H9 (cell line): Measurements from ENCODE around the gene KCNQ2. TPM values are rescaled to one million over a fixed set of nuclear protein-coding genes. Genes with fewer than 3 reads are reported as not detected.

Experiments used
- DNase-seq: peaks from one replicate; pipeline ENCODE4 v3.0.0-alpha.2; 2017
- H2AFZ ChIP-seq: one replicate; pipeline ENCODE4 v1.6.1; 2013; ENCODE audit warnings: mild to moderate bottlenecking, low read length, control low read depth, moderate library complexity
- H2AK5ac ChIP-seq: 2 replicates; pipeline ENCODE4 v1.6.1; 2013; ENCODE audit warnings: low read length, control low read depth, mixed read lengths; ENCODE audit not compliant: insufficient read length
- H2BK120ac ChIP-seq: one replicate; pipeline ENCODE4 v1.6.1; 2013; ENCODE audit warnings: low read depth, mild to moderate bottlenecking, low read length, control low read depth, inconsistent platforms; ENCODE audit not compliant: poor library complexity, severe bottlenecking
- H2BK12ac ChIP-seq: 2 replicates; pipeline ENCODE4 v1.6.1; 2013; ENCODE audit warnings: low read length, control low read depth, mixed read lengths, low read depth; ENCODE audit not compliant: insufficient read length
- H2BK15ac ChIP-seq: 2 replicates; pipeline ENCODE4 v1.6.1; 2013; ENCODE audit warnings: low read depth, low read length, control low read depth
- H2BK20ac ChIP-seq: one replicate; pipeline ENCODE4 v1.6.1; 2013; ENCODE audit warnings: low read depth, mild to moderate bottlenecking, low read length, control low read depth, inconsistent platforms; ENCODE audit not compliant: poor library complexity, severe bottlenecking
- H2BK5ac ChIP-seq: 2 replicates; pipeline ENCODE4 v1.6.1; 2013; ENCODE audit warnings: low read length, control low read depth, mixed read lengths; ENCODE audit not compliant: insufficient read length
- H3K14ac ChIP-seq: 2 replicates; pipeline ENCODE4 v1.6.1; 2013; ENCODE audit warnings: low read length, control low read depth; ENCODE audit not compliant: insufficient read depth
- H3K18ac ChIP-seq: 2 replicates; pipeline ENCODE4 v1.6.1; 2013; ENCODE audit warnings: low read depth, mild to moderate bottlenecking, mixed read lengths, low read length, control low read depth; ENCODE audit not compliant: insufficient read length
- H3K23ac ChIP-seq: 2 replicates; pipeline ENCODE4 v1.6.1; 2013; ENCODE audit warnings: low read length, control low read depth, mixed read lengths, low read depth; ENCODE audit not compliant: insufficient read length
- H3K23me2 ChIP-seq: 2 replicates; pipeline ENCODE4 v1.6.1; 2013; ENCODE audit warnings: low read depth, mild to moderate bottlenecking, mixed read lengths, low read length, control low read depth; ENCODE audit not compliant: insufficient read length, poor library complexity, severe bottlenecking
- H3K27ac ChIP-seq: 2 replicates; pipeline ENCODE4 v1.5.1; 2013; ENCODE audit warnings: low read length, control low read depth, mixed read lengths, low read depth; ENCODE audit not compliant: insufficient read length
- H3K27me3 ChIP-seq: 2 replicates; pipeline ENCODE4 v1.6.1; 2013; ENCODE audit warnings: low read length, control low read depth, inconsistent platforms; ENCODE audit not compliant: insufficient read depth
- H3K4ac ChIP-seq: 2 replicates; pipeline ENCODE4 v1.6.1; 2013; ENCODE audit warnings: low read depth, mild to moderate bottlenecking, control low read depth, inconsistent platforms, low read length, moderate library complexity
- H3K4me1 ChIP-seq: 2 replicates; pipeline ENCODE4 v1.6.1; 2013; ENCODE audit warnings: low read length, control low read depth, inconsistent platforms; ENCODE audit not compliant: insufficient read depth
- H3K4me2 ChIP-seq: 2 replicates; pipeline ENCODE4 v1.6.1; 2013; ENCODE audit warnings: low read length, control low read depth, mixed read lengths; ENCODE audit not compliant: insufficient read length, insufficient read depth
- H3K56ac ChIP-seq: 2 replicates; pipeline ENCODE4 v1.6.1; 2013; ENCODE audit warnings: low read depth, mild to moderate bottlenecking, mixed read lengths, low read length, control low read depth; ENCODE audit not compliant: insufficient read length
- H3K79me1 ChIP-seq: 2 replicates; pipeline ENCODE4 v1.6.1; 2013; ENCODE audit warnings: low read depth, mild to moderate bottlenecking, moderate library complexity, low read length, control low read depth, inconsistent platforms; ENCODE audit not compliant: insufficient read depth, poor library complexity, severe bottlenecking
- H3K79me2 ChIP-seq: 2 replicates; pipeline ENCODE4 v1.6.1; 2013; ENCODE audit warnings: low read length, control low read depth, inconsistent platforms; ENCODE audit not compliant: insufficient read depth
- H3K9ac ChIP-seq: 2 replicates; pipeline ENCODE4 v1.6.1; 2013; ENCODE audit warnings: low read length, control low read depth, mixed read lengths; ENCODE audit not compliant: insufficient read length; ENCODE audit errors: extremely low read depth
- H3K9me3 ChIP-seq: one replicate; pipeline ENCODE4 v1.6.1; 2013; ENCODE audit warnings: low read depth, low read length, inconsistent platforms; ENCODE audit not compliant: control insufficient read depth
- H3T11ph ChIP-seq: one replicate; pipeline ENCODE4 v1.6.1; 2013; ENCODE audit warnings: mild to moderate bottlenecking, low read length, control low read depth, inconsistent platforms
- H4K20me1 ChIP-seq: one replicate; pipeline ENCODE4 v1.6.1; 2013; ENCODE audit not compliant: control insufficient read depth, insufficient read length, insufficient read depth
- H4K5ac ChIP-seq: 2 replicates; pipeline ENCODE4 v1.6.1; 2013; ENCODE audit warnings: low read depth, mild to moderate bottlenecking, mixed read lengths, low read length, control low read depth; ENCODE audit not compliant: insufficient read length
- H4K8ac ChIP-seq: replicated peaks from 2 replicates; pipeline ENCODE4 v1.6.1; 2013; ENCODE audit warnings: low read length, control low read depth, mixed read lengths, low read depth; ENCODE audit not compliant: insufficient read length
- H4K91ac ChIP-seq: 2 replicates; pipeline ENCODE4 v1.6.1; 2013; ENCODE audit warnings: low read depth, mild to moderate bottlenecking, moderate library complexity, mixed read lengths, low read length, control low read depth; ENCODE audit not compliant: insufficient read length
- H3K27ac Mint-ChIP-seq, 3 experiments: 2 replicates in 2 of 3; 3 replicates in 1 of 3; pipeline ENCODE4 v1.8.0; 2020 to 2021; ENCODE audit warnings: mixed read lengths in 3 of 3, mild to moderate bottlenecking in 1 of 3, moderate library complexity in 1 of 3
- H3K27me3 Mint-ChIP-seq: 2 replicates; pipeline ENCODE4 v1.8.0; 2021; ENCODE audit warnings: low read depth, mild to moderate bottlenecking, moderate library complexity, mixed read lengths
- H3K36me3 Mint-ChIP-seq, 3 experiments: 2 replicates in 2 of 3; 3 replicates in 1 of 3; pipeline ENCODE4 v1.8.0; 2020 to 2021; ENCODE audit warnings: low read depth in 3 of 3, mixed read lengths in 3 of 3; ENCODE audit not compliant: insufficient read depth in 1 of 3
- H3K4me1 Mint-ChIP-seq, 2 experiments: 2 replicates each; pipeline ENCODE4 v1.8.0; 2020; ENCODE audit warnings: mixed read lengths in 2 of 2
- H3K4me3 Mint-ChIP-seq, 2 experiments: 2 replicates in 1 of 2; 3 replicates in 1 of 2; pipeline ENCODE4 v1.8.0; 2020 to 2021; ENCODE audit warnings: mild to moderate bottlenecking in 2 of 2, mixed read lengths in 2 of 2, moderate library complexity in 1 of 2
- H3K9me3 Mint-ChIP-seq, 2 experiments: 2 replicates in 1 of 2; 3 replicates in 1 of 2; pipeline ENCODE4 v1.8.0; 2020; ENCODE audit warnings: mild to moderate bottlenecking in 2 of 2, mixed read lengths in 2 of 2, moderate library complexity in 1 of 2
- WGBS: extraction: QIAGEN DNeasy Blood & Tissue Kit; methylation state at CpG from one replicate; pipeline ENCODE4 v1.1.7; 2013; ENCODE audit warnings: missing lambda C conversion rate, low lambda C conversion rate, mixed read lengths; ENCODE audit not compliant: insufficient read length; ENCODE audit errors: extremely low coverage; 5-methylcytosine and 5-hydroxymethylcytosine counted together
- total RNA-seq: library from RNA; stranded (reverse); gene quantifications from 2 replicates; pipeline ENCODE4 v1.2.1, GENCODE V29; 2021
- TF ChIP-seq, protein P1 (sequence below): fragments of 200-600 bp; sonication (generic); conservative IDR thresholded peaks from 3 replicates; pipeline ENCODE4 v1.8.0; 2021; ENCODE audit warnings: antibody characterized with exemption, mild to moderate bottlenecking

The KCNQ2 gene
- total RNA-seq, 1 experiment from 2014 or later: 69.2 TPM

DNA sequence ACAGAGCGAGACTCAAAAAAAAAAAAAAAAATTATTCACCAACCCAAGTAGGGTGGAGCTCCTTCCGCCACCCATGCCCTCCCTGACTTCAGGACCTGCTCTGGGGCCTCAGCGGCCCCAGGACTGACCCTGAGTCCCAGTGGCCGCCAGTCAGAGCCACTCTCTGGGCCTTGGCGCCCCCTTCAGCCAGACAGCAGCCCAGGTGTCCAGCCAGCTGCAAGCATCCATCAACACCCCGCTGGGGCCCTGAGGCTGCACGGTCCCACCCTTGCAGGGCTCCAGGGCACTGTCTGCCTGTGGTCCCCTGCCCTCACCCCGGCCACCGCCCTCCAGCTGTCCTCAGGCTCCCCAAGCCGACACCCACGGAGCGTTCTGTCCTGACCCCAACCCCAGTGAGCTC lies 11.4 kb upstream of the KCNQ2 start:
- H3K4me3 Mint-ChIP-seq: no peak overlapping the region
- Histone ChIP-seq H2AFZ (no peak overlapping the region), H3K79me1 (no peaks in the 10 kb centered on the region), H3K9me3 (no peaks in the 10 kb centered on the region), H4K8ac (no peak overlapping the region), H3K27ac (no peak overlapping the region), H2AK5ac (no peak overlapping the region), H3K14ac (no peak overlapping the region), H3K18ac (no peak overlapping the region), H3K23me2 (no peaks in the 10 kb centered on the region), H2BK120ac (no peak overlapping the region), H3K56ac (no peak overlapping the region), H4K20me1 (no peaks in the 10 kb centered on the region), H3K27me3 (no peaks in the 10 kb centered on the region; the same call in 1 of the 2 replicates), H3T11ph (no peak overlapping the region), H3K23ac (no peak overlapping the region), H2BK12ac (no peak overlapping the region), H2BK20ac (no peak overlapping the region), H4K91ac (no peak overlapping the region), H2BK15ac (no peak overlapping the region), H4K5ac (no peak overlapping the region), H3K4ac (no peak overlapping the region), H3K4me1 (no peaks in the 10 kb centered on the region), H3K4me2 (no peak overlapping the region), H3K9ac (no peak overlapping the region), H3K79me2 (no peaks in the 10 kb centered on the region), H2BK5ac (no peak overlapping the region)
- peaks cover 0 to 4% (median 2%) of the 10 kb centered on the region in 3 experiments; a peak in 4 of 7 replicates for H3K36me3 Mint-ChIP-seq
- peaks cover 27% of the 10 kb centered on the region for H3K27me3 Mint-ChIP-seq
- H3K9me3 Mint-ChIP-seq: peaks cover 3% of the 10 kb centered on the region in 2 experiments; a peak in 3 of 5 replicates
- TF ChIP-seq, protein P1, sequence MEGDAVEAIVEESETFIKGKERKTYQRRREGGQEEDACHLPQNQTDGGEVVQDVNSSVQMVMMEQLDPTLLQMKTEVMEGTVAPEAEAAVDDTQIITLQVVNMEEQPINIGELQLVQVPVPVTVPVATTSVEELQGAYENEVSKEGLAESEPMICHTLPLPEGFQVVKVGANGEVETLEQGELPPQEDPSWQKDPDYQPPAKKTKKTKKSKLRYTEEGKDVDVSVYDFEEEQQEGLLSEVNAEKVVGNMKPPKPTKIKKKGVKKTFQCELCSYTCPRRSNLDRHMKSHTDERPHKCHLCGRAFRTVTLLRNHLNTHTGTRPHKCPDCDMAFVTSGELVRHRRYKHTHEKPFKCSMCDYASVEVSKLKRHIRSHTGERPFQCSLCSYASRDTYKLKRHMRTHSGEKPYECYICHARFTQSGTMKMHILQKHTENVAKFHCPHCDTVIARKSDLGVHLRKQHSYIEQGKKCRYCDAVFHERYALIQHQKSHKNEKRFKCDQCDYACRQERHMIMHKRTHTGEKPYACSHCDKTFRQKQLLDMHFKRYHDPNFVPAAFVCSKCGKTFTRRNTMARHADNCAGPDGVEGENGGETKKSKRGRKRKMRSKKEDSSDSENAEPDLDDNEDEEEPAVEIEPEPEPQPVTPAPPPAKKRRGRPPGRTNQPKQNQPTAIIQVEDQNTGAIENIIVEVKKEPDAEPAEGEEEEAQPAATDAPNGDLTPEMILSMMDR: peak; percentile 60
- WGBS: no CpG with 5 or more reads among the region's 12 CpGs
- peak; percentile 71 for DNase-seq
- peaks cover 14 to 32% of the 10 kb centered on the region in 2 experiments for H3K4me1 Mint-ChIP-seq
- no peak overlapping the region for H3K27ac Mint-ChIP-seq
